Lower leg skin (tissue), 4 donors: ENCODE results near the gene GJB4. TPM values are rescaled to one million over a fixed set of nuclear protein-coding genes. Genes with fewer than 3 reads are reported as not detected.

Source experiments
- DNase-seq, 2 donors: peaks; one replicate each; pipeline ENCODE4 v3.0.0-alpha.2; 2019; ENCODE audit warnings: low spot score in 2 of 2
- H3K4me3 ChIP-seq: fragments of 200-600 bp; sonication (generic); 2 replicates; pipeline ENCODE4 v1.5.1; 2017; ENCODE audit warnings: mild to moderate bottlenecking, low read depth; ENCODE audit not compliant: poor library complexity, severe bottlenecking
- CTCF ChIP-seq, 3 donors: fragments of 450-650 bp; IDR thresholded peaks; one replicate each; pipeline ENCODE4 v1.5.1; 2016; ENCODE audit warnings: antibody characterized with exemption in 3 of 3, mild to moderate bottlenecking in 3 of 3, moderate library complexity in 2 of 3
- POLR2A ChIP-seq, 2 donors: fragments of 450-650 bp; IDR thresholded peaks; one replicate each; pipeline ENCODE4 v1.6.1; 2016 to 2017; ENCODE audit warnings: antibody characterized with exemption in 2 of 2, mild to moderate bottlenecking in 1 of 2, moderate library complexity in 1 of 2
- WGBS, 2 donors: methylation state at CpG; one replicate each; pipeline ENCODE4 v1.1.5; 2018; 5-methylcytosine and 5-hydroxymethylcytosine counted together
- intact Hi-C: fragments of 100-400 bp; cut with DNase I; formaldehyde crosslinking; loops from one replicate; pipeline ENCODE4 v1.15.0; 2023; ENCODE audit warnings: low total_unique reads
- total RNA-seq, 4 donors: library from RNA; depleted of rRNA; stranded (reverse); fragments of >200 nt; gene quantifications; one replicate each; pipeline ENCODE4 v1.1.0, GENCODE V29; 2016

GJB4 gene
- total RNA-seq, 4 donors from 2014 or later = 44.2 to 146 (median 55.8) TPM

GRCh38 chr1:34781071-34781843 is 21.7 kb downstream of the GJB4 start, which contains the start of gene GJB3:
Gene GJB3, plus strand, starts transcription at chr1:34781214. Its CDS starts 3,549 bp downstream, at chr1:34784763.
- 1 to 15% methylated on average over 4 to 20 of the region's 62 CpGs for WGBS, 2 donors

GRCh38 chr1:34781844-34782391 is 22.4 kb downstream of the GJB4 start:
- 6 to 8% methylated on average over 9 to 18 of the region's 18 CpGs for WGBS, 2 donors
- DNase-seq = peak in 1 of 2 donors; percentile 86
- TF ChIP-seq CTCF (IDR thresholded peaks at IDR 0.05) (no peak), POLR2A (IDR thresholded peaks at IDR 0.05) (no peak)
- peak overlapping the region; percentile 37 for H3K4me3 ChIP-seq
- intact Hi-C loops = no loop called here

More at GRCh38 chr1:34781071-34781843, 21.7 kb downstream of the GJB4 start, which contains the start of gene GJB3:
- TF ChIP-seq CTCF (IDR thresholded peaks at IDR 0.05) (no peak), POLR2A (IDR thresholded peaks at IDR 0.05) (no peak)
- H3K4me3 ChIP-seq = peak within 1 kb of the TSS; percentile 37
- intact Hi-C loops = no loop called here
- peak in 1 of 2 donors; percentile 85 for DNase-seq

- no peak overlapping the region for H3K4me3 ChIP-seq
- WGBS, 2 donors = 84% methylated on average over 21 to 28 of the region's 28 CpGs
- DNase-seq = peak in 1 of 2 donors; percentile 85
- TF ChIP-seq POLR2A (IDR thresholded peaks at IDR 0.05) = no peak
- no peak for TF ChIP-seq CTCF (IDR thresholded peaks at IDR 0.05)
- intact Hi-C loops = loop anchor here (5.0 kb wide), 1 partner anchor 63 kb away; no protein-coding TSS in a partner anchor
These were observed 25.2 kb downstream of the GJB4 start for GRCh38 chr1:34784751-34785221.

- H3K4me3 ChIP-seq = no peak overlapping the region
- intact Hi-C loops = loop anchor here (5.0 kb wide), 1 partner anchor 62 kb away; no protein-coding TSS in a partner anchor
- DNase-seq = peak in 1 of 2 donors; percentile 81
- WGBS, 2 donors = 72 to 76% methylated on average over 22 of the region's 22 CpGs
- TF ChIP-seq CTCF (IDR thresholded peaks at IDR 0.05) = no peak
- TF ChIP-seq POLR2A (IDR thresholded peaks at IDR 0.05) = no peak
These were observed 25.8 kb downstream of the GJB4 start for GRCh38 chr1:34785231-34785874.

GRCh38 chr1:34785875-34786470 is 26.4 kb downstream of the GJB4 start:
- intact Hi-C loops = loop anchor here (5.0 kb wide), 1 partner anchor 61 kb away; no protein-coding TSS in a partner anchor
- WGBS, 2 donors = 60 to 61% methylated on average over 4 of the region's 4 CpGs
- H3K4me3 ChIP-seq = no peak overlapping the region
- DNase-seq = peak in 1 of 2 donors; percentile 74
- TF ChIP-seq CTCF (IDR thresholded peaks at IDR 0.05) (no peak), POLR2A (IDR thresholded peaks at IDR 0.05) (no peak)
